ENCODE results near the gene NMRK1. TPM values are rescaled to one million over a fixed set of nuclear protein-coding genes. Genes with fewer than 3 reads are reported as not detected.

The NMRK1 gene
- total RNA-seq, 1 experiment from 2014 or later = 7.8 TPM

DNA sequence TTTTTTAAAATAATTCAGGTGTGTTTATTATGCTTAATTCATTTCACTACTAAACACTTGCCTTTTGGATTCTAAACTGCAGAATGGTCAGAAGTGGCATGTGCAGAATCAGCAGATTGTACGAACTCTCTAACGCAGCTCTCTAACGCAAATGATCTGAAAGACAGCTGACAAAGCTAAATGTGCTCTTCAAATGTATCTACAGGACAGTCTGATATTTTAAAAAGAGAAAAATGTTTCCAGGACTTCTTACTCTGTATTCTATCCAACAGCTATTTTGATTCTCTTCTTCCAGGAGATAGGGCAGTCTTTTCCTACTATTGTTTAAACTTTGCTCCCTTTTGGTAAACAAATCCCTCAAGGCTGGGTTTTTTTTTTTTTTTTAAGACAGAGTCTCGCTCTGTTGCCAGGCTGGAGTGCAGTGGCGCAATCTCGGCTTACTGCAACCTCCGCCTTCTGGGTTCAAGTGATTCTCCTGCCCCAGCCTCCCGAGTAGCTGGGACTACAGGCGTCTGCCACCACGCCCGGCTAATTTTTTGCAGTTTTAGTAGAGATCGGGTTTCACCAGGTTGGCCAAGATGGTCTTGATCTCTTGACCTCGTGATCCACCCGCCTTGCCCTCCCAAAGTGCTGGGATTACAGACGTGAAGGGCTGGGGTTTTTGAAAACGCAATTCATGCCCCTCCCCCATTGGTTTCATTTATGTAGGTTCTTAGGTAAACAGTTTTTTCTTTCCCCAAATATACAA lies 1.2 kb downstream of the NMRK1 start:
- peak overlapping the region; percentile 42 for H2AFZ ChIP-seq (ENCODE audit: low read depth, low read length, poor library complexity, severe bottlenecking)
- no peak for DNase-seq (ENCODE audit: low read depth, low spot score)

DNA sequence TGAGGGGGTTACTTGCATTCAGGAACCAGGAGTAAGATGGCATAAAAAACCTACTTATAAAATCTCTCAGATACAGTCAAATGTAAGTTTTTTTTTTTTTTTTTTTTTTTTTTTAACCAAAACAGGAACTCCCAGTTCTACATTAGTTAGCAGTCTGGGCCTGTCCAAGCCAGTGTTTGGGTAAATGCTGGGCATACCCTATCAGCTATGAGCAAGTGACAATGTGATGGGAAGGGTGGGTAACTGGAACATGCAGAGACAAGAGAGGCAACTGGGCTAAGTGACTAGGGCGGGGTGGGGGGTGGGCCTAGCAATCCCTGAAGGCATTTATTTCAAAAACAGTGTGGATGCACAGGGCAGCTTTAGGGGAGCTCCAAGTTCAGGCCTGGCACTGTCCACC lies 2.3 kb downstream of the NMRK1 start:
- no peak for ATAC-seq
- CTCF ChIA-PET = interaction anchor here (2.7 to 2.8 kb wide), 2 partner anchors 57 to 312 kb away, joined by 9 to 10 read pairs; partner anchors contain the start of gene CARNMT1
- no peaks in the 10 kb centered on the region for H3K9me2 ChIP-seq (ENCODE audit: insufficient read depth)
- DNase-seq (ENCODE audit: low read depth, low spot score) = no peak
- no peak overlapping the region for H3K9ac ChIP-seq (ENCODE audit: low read length)
- RAD21 ChIA-PET (ENCODE audit: low non-redundant PET in 1 of 2, low total read pairs in 2 of 2, uncharacterized antibody in 2 of 2, unreplicated experiment in 2 of 2) = no interaction called here
- H3K36me3 ChIP-seq (ENCODE audit: control insufficient read depth in 1 of 2, insufficient read depth in 2 of 2, low read length in 2 of 2) = no peaks in the 10 kb centered on the region
- intact Hi-C loops (cut with micrococcal nuclease) = loop anchor here (5.0 kb wide), 1 partner anchor 133 kb away; the partner anchor contains the start of gene C9orf40
- H3K9me3 ChIP-seq (ENCODE audit: control insufficient read depth in 1 of 2, insufficient read depth in 1 of 2, low read depth in 1 of 2, low read length in 2 of 2) = no peaks in the 10 kb centered on the region
- BruUV-seq (replicated peaks) = no TSS peak
- H3K79me2 ChIP-seq (ENCODE audit: insufficient read depth, low read length) = peaks cover 11% of the 10 kb centered on the region; the same call in 1 of the 2 replicates
- no peak overlapping the region for H3K4me3 ChIP-seq (replicated peaks in 1 of 2; ENCODE audit: low read depth in 1 of 2, low read length in 2 of 2)
- no peaks in the 10 kb centered on the region for H4K20me1 ChIP-seq (ENCODE audit: insufficient read depth)
- no peak overlapping the region for H3K4me2 ChIP-seq (ENCODE audit: low read length)
- POLR2A ChIA-PET = no interaction called here
- no peak overlapping the region for H2AFZ ChIP-seq (ENCODE audit: low read depth, low read length, poor library complexity, severe bottlenecking)
- H3K27me3 ChIP-seq (ENCODE audit: insufficient read depth, low read length) = no peaks in the 10 kb centered on the region
- no peak overlapping the region for H3K27ac ChIP-seq (ENCODE audit: low read depth, low read length)
- peaks cover 22 to 32% of the 10 kb centered on the region in 2 experiments; a peak in 3 of 4 replicates for H3K4me1 ChIP-seq (ENCODE audit: control insufficient read depth in 1 of 2, insufficient read depth in 2 of 2, low read length in 2 of 2)
- TF ChIP-seq, protein P1, sequence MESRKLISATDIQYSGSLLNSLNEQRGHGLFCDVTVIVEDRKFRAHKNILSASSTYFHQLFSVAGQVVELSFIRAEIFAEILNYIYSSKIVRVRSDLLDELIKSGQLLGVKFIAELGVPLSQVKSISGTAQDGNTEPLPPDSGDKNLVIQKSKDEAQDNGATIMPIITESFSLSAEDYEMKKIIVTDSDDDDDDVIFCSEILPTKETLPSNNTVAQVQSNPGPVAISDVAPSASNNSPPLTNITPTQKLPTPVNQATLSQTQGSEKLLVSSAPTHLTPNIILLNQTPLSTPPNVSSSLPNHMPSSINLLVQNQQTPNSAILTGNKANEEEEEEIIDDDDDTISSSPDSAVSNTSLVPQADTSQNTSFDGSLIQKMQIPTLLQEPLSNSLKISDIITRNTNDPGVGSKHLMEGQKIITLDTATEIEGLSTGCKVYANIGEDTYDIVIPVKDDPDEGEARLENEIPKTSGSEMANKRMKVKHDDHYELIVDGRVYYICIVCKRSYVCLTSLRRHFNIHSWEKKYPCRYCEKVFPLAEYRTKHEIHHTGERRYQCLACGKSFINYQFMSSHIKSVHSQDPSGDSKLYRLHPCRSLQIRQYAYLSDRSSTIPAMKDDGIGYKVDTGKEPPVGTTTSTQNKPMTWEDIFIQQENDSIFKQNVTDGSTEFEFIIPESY (IDR thresholded peaks at IDR 0.05; ENCODE audit: extremely low read depth, insufficient replicate concordance, low read length) = no peak
- no peak for TF ChIP-seq EGR1 (IDR thresholded peaks at IDR 0.05; ENCODE audit: low read depth)
- TF ChIP-seq, protein P2, sequence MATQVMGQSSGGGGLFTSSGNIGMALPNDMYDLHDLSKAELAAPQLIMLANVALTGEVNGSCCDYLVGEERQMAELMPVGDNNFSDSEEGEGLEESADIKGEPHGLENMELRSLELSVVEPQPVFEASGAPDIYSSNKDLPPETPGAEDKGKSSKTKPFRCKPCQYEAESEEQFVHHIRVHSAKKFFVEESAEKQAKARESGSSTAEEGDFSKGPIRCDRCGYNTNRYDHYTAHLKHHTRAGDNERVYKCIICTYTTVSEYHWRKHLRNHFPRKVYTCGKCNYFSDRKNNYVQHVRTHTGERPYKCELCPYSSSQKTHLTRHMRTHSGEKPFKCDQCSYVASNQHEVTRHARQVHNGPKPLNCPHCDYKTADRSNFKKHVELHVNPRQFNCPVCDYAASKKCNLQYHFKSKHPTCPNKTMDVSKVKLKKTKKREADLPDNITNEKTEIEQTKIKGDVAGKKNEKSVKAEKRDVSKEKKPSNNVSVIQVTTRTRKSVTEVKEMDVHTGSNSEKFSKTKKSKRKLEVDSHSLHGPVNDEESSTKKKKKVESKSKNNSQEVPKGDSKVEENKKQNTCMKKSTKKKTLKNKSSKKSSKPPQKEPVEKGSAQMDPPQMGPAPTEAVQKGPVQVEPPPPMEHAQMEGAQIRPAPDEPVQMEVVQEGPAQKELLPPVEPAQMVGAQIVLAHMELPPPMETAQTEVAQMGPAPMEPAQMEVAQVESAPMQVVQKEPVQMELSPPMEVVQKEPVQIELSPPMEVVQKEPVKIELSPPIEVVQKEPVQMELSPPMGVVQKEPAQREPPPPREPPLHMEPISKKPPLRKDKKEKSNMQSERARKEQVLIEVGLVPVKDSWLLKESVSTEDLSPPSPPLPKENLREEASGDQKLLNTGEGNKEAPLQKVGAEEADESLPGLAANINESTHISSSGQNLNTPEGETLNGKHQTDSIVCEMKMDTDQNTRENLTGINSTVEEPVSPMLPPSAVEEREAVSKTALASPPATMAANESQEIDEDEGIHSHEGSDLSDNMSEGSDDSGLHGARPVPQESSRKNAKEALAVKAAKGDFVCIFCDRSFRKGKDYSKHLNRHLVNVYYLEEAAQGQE (IDR thresholded peaks at IDR 0.05; ENCODE audit: low read depth) = no peak
- TF ChIP-seq TCF7L2 (IDR thresholded peaks at IDR 0.05; ENCODE audit: borderline replicate concordance, extremely low read depth, insufficient read depth, insufficient read length) = no peak
- TF ChIP-seq SP1 (IDR thresholded peaks at IDR 0.05; ENCODE audit: low read depth) = no peak

More for the DNA sequence above, 1.2 kb downstream of the NMRK1 start:
- no peaks in the 10 kb centered on the region for H4K20me1 ChIP-seq (ENCODE audit: insufficient read depth)
- H3K4me1 ChIP-seq (ENCODE audit: control insufficient read depth in 1 of 2, insufficient read depth in 2 of 2, low read length in 2 of 2) = peaks cover 22 to 32% of the 10 kb centered on the region in 2 experiments; a peak in 3 of 4 replicates
- ChIA-PET POLR2A (interaction anchor here (0.6 to 1.4 kb wide), 3 partner anchors 15 to 74 kb away, joined by 3 to 4 read pairs (median 3); no protein-coding TSS in a partner anchor), CTCF (interaction anchor here (1.3 to 2.7 kb wide), 3 partner anchors 58 to 315 kb away, joined by 3 to 9 read pairs (median 8); partner anchors contain the start of genes C9orf40 and CARNMT1), RAD21 (ENCODE audit: low non-redundant PET in 1 of 2, low total read pairs in 2 of 2, uncharacterized antibody in 2 of 2, unreplicated experiment in 2 of 2) (no interaction called here)
- H3K4me3 ChIP-seq (replicated peaks in 1 of 2; ENCODE audit: low read depth in 1 of 2, low read length in 2 of 2) = peak overlapping the region; percentile 57 to 86
- TF ChIP-seq SRF (IDR thresholded peaks at IDR 0.05; ENCODE audit: low read depth) (no peak), SP1 (IDR thresholded peaks at IDR 0.05; ENCODE audit: low read depth) (no peak), EZH2phosphoT487 (IDR thresholded peaks at IDR 0.05; ENCODE audit: borderline replicate concordance) (no peak), FOSL1 (IDR thresholded peaks at IDR 0.05; ENCODE audit: low read depth) (no peak), SIN3A (IDR thresholded peaks at IDR 0.05; ENCODE audit: low read depth) (no peak), JUND (IDR thresholded peaks at IDR 0.05) (no peak), CBX3 (IDR thresholded peaks at IDR 0.05; ENCODE audit: low read depth) (no peak), POLR2AphosphoS5 (IDR thresholded peaks at IDR 0.05; ENCODE audit: low read depth, low read length) (no peak), POLR2A (IDR thresholded peaks at IDR 0.05; ENCODE audit: borderline replicate concordance, extremely low read depth, insufficient read depth, insufficient read length) (no peak), ZNF274 (IDR thresholded peaks at IDR 0.05; ENCODE audit: low read depth, low read length) (no peak), EGR1 (IDR thresholded peaks at IDR 0.05; ENCODE audit: low read depth) (no peak), RAD21 (IDR thresholded peaks at IDR 0.05; ENCODE audit: low read depth) (no peak)
- TF ChIP-seq, protein P3, sequence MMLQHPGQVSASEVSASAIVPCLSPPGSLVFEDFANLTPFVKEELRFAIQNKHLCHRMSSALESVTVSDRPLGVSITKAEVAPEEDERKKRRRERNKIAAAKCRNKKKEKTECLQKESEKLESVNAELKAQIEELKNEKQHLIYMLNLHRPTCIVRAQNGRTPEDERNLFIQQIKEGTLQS (IDR thresholded peaks at IDR 0.05) = no peak
- no peaks in the 10 kb centered on the region for H3K36me3 ChIP-seq (ENCODE audit: control insufficient read depth in 1 of 2, insufficient read depth in 2 of 2, low read length in 2 of 2)
- BruUV-seq (replicated peaks) = no TSS peak
- peaks cover 11% of the 10 kb centered on the region; the same call in 1 of the 2 replicates for H3K79me2 ChIP-seq (ENCODE audit: insufficient read depth, low read length)
- peak overlapping the region; percentile 91 for H3K27ac ChIP-seq (ENCODE audit: low read depth, low read length)
- intact Hi-C loops (cut with micrococcal nuclease) = loop anchor here (5.0 kb wide), 1 partner anchor 134 kb away; the partner anchor contains the start of gene C9orf40
- H3K9me3 ChIP-seq (ENCODE audit: control insufficient read depth in 1 of 2, insufficient read depth in 1 of 2, low read depth in 1 of 2, low read length in 2 of 2) = no peaks in the 10 kb centered on the region
- H3K4me2 ChIP-seq (ENCODE audit: low read length) = peak overlapping the region; percentile 89
- peak overlapping the region; percentile 73 for H3K9ac ChIP-seq (ENCODE audit: low read length)
- no peaks in the 10 kb centered on the region for H3K9me2 ChIP-seq (ENCODE audit: insufficient read depth)
- no peaks in the 10 kb centered on the region for H3K27me3 ChIP-seq (ENCODE audit: insufficient read depth, low read length)
- no peak for ATAC-seq

Data from HCT116 (cell line).